ENCODE data around the gene KIF17. TPM values are rescaled to one million over a fixed set of nuclear protein-coding genes. Genes with fewer than 3 reads are reported as not detected.
"Not testable (repeated sequence)": the region's sequence is repeated elsewhere in the genome, so short reads cannot be mapped to it uniquely, and the experiment has no call there.

KIF17 gene
- total RNA-seq, 2 donors from 2014 or later: 3.2 to 4.0 TPM

DNA sequence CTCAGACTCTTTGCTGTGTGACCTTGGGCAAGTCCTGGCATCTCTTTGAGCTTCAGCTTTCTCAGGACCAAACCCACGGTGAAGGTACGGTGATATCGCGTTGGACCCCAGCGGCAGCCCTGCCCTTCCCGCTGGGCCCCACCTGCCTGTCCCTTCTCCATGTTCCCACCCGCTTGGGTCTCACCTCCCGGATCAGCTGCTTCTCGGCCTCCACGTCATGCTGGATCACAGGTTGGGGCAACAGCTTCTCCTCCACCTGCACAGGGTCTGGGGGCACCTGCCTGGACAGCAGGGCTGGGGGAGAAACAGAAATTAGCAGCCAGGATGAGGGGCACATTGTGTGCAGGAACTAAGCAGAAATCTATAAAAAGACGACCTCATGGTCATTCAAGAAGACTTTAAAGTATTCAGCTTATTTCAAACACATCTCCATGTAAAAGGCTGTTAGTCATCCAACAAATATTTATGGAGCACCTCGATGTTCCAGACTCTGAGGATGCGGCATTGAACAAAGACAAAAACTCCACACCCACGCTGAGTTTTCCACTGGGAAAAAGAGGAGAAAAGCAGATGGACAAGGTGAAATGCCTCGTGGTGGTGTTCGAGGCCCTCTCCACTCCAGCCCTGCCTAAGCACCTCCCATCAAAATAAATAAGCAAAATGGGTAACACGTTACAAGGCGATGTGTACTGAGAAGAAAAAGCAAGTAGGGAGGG is 19.5 kb downstream of the KIF17 start:
- ATAC-seq (no peak), DNase-seq (no peak)
- intact Hi-C loops (cut with DNase I): loop anchor here in 1 of 2 donors (5.0 kb wide), 1 partner anchor 499 kb away; no protein-coding TSS in a partner anchor

DNA sequence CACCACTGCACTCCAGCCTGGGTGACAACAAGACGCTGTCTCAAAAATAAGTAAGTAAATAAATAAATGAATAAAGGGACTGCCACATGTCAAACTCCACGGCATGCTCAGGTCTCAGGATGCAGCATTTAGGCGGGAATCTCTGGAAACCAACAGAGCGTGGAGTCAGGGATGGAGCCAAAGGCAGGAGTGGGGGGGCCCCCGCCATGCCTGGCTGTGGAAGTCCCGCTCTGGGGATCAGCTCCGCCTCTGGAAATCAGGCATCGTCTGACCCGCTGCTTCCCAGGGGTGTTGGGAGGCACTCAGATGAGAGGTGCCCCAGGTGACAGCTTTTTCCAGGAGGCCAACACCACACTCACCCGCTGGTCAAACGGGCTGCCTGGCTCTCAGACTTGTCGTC is 20.2 kb downstream of the KIF17 start:
- ATAC-seq (no peak), DNase-seq (no peak)
- intact Hi-C loops (cut with DNase I): loop anchor here in 1 of 2 donors (5.0 kb wide), 1 partner anchor 500 kb away; no protein-coding TSS in a partner anchor

- peak; percentile 95 to 96 for ATAC-seq
- peak; percentile 89 for DNase-seq
- intact Hi-C loops (cut with DNase I): loop anchor here (1.0 to 5.0 kb wide), 2 partner anchors 501 kb away; no protein-coding TSS in a partner anchor
These were observed 21.1 kb downstream of the KIF17 start for GRCh38 chr1:20696397-20697333.

DNA sequence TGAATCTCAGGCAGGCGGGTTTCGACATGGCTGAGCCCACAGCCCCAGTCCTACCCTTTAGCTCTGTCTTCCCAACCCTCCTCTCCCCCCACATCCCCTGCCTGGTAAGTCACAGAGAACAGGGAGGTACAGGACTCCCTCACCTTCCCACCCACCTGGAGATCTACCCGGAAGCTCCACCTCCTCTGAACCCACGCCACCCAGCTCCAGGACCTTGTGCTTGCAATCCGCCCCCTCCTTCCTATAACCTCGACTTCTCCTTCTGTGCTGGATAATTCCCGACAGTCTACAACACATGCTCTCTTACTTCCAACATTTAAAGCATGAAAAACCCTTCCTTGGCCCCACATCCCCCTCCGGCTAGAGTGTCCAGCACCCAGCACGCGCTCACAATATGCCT is 22.3 kb downstream of the KIF17 start:
- intact Hi-C loops (cut with DNase I): loop anchor here in 1 of 2 donors (5.0 kb wide), 1 partner anchor 502 kb away; no protein-coding TSS in a partner anchor
- ATAC-seq: no peak
- no peak for DNase-seq

GRCh38 chr1:20693623-20694022 is 24.2 kb downstream of the KIF17 start:
- ATAC-seq: no peak
- intact Hi-C loops (cut with DNase I): no loop called here
- no peak for DNase-seq

- intact Hi-C loops (cut with DNase I): no loop called here
- ATAC-seq: no peak
- no peak for DNase-seq
These were observed 25.9 kb downstream of the KIF17 start for GRCh38 chr1:20691872-20692271.

GRCh38 chr1:20689645-20690056 is 28.2 kb downstream of the KIF17 start:
- DNase-seq: no peak
- intact Hi-C loops (cut with DNase I): no loop called here
- no peak for ATAC-seq

GRCh38 chr1:20686883-20687725 is 30.7 kb downstream of the KIF17 start:
- no peak for ATAC-seq
- intact Hi-C loops (cut with DNase I): no loop called here
- no peak for DNase-seq

DNA sequence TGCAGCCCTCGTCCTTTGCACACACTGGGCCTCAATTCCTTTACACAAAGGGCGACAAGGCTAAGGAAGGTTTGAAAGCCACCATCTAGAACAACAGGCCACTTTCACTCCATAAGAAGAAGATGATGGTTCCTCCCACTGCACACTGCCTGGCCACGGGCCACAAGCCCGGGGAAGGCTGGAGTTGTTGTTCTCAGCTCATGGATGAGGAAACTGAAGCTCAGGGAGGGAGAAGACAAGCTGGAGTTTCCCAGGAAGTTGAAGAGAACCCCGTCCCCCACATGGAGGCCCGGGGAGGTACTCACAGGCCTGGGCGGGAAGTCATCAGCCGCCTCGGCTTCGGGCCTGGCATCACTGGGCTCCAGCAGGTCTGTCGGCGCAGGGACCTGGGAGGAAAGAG is 32.1 kb downstream of the KIF17 start:
- no peak for ATAC-seq

GRCh38 chr1:20685099-20685662 is 32.6 kb downstream of the KIF17 start:
- peak; percentile 67 for DNase-seq

More for the DNA sequence above, 32.1 kb downstream of the KIF17 start:
- intact Hi-C loops (cut with DNase I): no loop called here
- no peak for DNase-seq

GRCh38 chr1:20684651-20685050 is 33.2 kb downstream of the KIF17 start:
- intact Hi-C loops (cut with DNase I): no loop called here
- DNase-seq (no peak), ATAC-seq (peak in 1 of 2 donors; percentile 18)

More at GRCh38 chr1:20685099-20685662, 32.6 kb downstream of the KIF17 start:
- intact Hi-C loops (cut with DNase I): no loop called here
- ATAC-seq: peak; percentile 60 to 67

DNA sequence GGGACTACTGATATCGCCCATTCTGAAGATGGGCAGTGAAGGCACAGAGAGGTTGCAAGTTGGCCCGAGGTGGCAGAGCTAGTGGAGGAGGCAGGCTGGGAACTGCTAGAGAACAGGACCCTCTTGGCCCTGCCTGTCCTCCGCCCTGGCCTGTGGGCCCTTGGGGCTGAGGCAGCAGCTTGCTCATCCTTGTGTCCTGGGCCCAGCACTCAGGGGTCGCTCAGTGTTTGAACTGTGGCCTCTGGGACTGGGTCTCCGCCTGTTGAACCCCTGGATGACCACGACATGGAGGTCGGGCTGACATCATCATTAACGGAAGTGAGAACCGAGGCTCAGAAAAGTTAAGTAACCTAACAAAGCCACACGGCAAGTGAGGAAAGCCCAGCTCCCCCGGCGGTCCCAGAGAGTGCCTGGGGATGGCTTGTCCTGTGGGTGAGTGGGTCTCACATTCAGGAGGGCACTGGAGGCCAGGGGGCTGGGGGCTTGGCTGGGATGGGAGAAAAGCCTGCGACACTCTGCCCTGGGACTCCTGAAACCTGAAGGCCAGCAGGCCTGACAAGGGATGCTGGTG is 33.7 kb downstream of the KIF17 start:
- DNase-seq: no peak
- ATAC-seq: no peak
- intact Hi-C loops (cut with DNase I): no loop called here

GRCh38 chr1:20683614-20684013 is 34.2 kb downstream of the KIF17 start:
- intact Hi-C loops (cut with DNase I): no loop called here
- ATAC-seq (no peak), DNase-seq (no peak)

GRCh38 chr1:20682571-20683236 is 35.1 kb downstream of the KIF17 start:
- DNase-seq (no peak), ATAC-seq (peak in 1 of 2 donors; percentile 43)
- intact Hi-C loops (cut with DNase I): no loop called here

- DNase-seq (no peak), ATAC-seq (no peak)
- intact Hi-C loops (cut with DNase I): no loop called here
These were observed 35.8 kb downstream of the KIF17 start for GRCh38 chr1:20681999-20682398.

- ATAC-seq (no peak), DNase-seq (no peak)
- intact Hi-C loops (cut with DNase I): no loop called here
These were observed 37.5 kb downstream of the KIF17 start for GRCh38 chr1:20680269-20680668.

GRCh38 chr1:20678599-20678998 is 39.2 kb downstream of the KIF17 start:
- ATAC-seq (no peak), DNase-seq (no peak)
- intact Hi-C loops (cut with DNase I): no loop called here

- DNase-seq; ATAC-seq; intact Hi-C loops (cut with DNase I): not testable (repeated sequence)
These were observed 44.2 kb downstream of the KIF17 start for GRCh38 chr1:20673626-20674025.
